NCI-H510A (cell line): ENCODE data around the gene SMIM10.
"Not testable (repeated sequence)": the region's sequence is repeated elsewhere in the genome, so short reads cannot be mapped to it uniquely, and the experiment has no call there.

Experiments
- DNase-seq: peaks from one replicate; lab custom pipeline; 2025; lab: John Stamatoyannopoulos, UW

The SMIM10 gene

GRCh38 chrX:134990801-134991481, at the start of gene SMIM10:
TSS of gene SMIM10 (plus strand) at chrX:134990991. CDS start at chrX:134991096, 105 bp downstream.
- DNase-seq, result peak; percentile 0

GRCh38 chrX:134946364-134946763, 44.4 kb upstream of the SMIM10 start:
- DNase-seq, result not testable (repeated sequence)

GRCh38 chrX:134948333-134949241, 42.2 kb upstream of the SMIM10 start:
- DNase-seq, result no peak

- no peak for DNase-seq
Measured at GRCh38 chrX:134949271-134949670, 41.5 kb upstream of the SMIM10 start.

- DNase-seq, result no peak
Measured at GRCh38 chrX:134957836-134958235, 33.0 kb upstream of the SMIM10 start.

- not testable (repeated sequence) for DNase-seq
Measured at GRCh38 chrX:134960366-134960765, 30.4 kb upstream of the SMIM10 start.

- DNase-seq, result no peak
Measured at GRCh38 chrX:134963041-134963440, 27.8 kb upstream of the SMIM10 start.

GRCh38 chrX:134969726-134970125, 21.1 kb upstream of the SMIM10 start:
- no peak for DNase-seq

GRCh38 chrX:134971926-134972325, 18.9 kb upstream of the SMIM10 start:
- DNase-seq, result no peak

GRCh38 chrX:134975516-134975915, 15.3 kb upstream of the SMIM10 start:
- no peak for DNase-seq

GRCh38 chrX:134981910-134982309, 8.9 kb upstream of the SMIM10 start:
- no peak for DNase-seq

GRCh38 chrX:134982748-134983147, 8.0 kb upstream of the SMIM10 start:
- DNase-seq, result no peak

GRCh38 chrX:134985479-134985878, 5.3 kb upstream of the SMIM10 start:
- DNase-seq, result no peak

GRCh38 chrX:134990475-134990800, 353 bp upstream of the SMIM10 start:
- no peak for DNase-seq

- no peak for DNase-seq
Measured at GRCh38 chrX:134997646-134998045, 6.9 kb downstream of the SMIM10 start.

- no peak for DNase-seq
Measured at GRCh38 chrX:134998246-134998645, 7.5 kb downstream of the SMIM10 start.

GRCh38 chrX:134999469-134999868, 8.7 kb downstream of the SMIM10 start:
- no peak for DNase-seq

GRCh38 chrX:135000516-135000915, 9.7 kb downstream of the SMIM10 start:
- no peak for DNase-seq

- DNase-seq, result peak; percentile 69
Measured at GRCh38 chrX:135003876-135004623, 13.3 kb downstream of the SMIM10 start.

GRCh38 chrX:135006187-135006586, 15.4 kb downstream of the SMIM10 start:
- no peak for DNase-seq

- peak; percentile 14 for DNase-seq
Measured at GRCh38 chrX:135009057-135009610, 18.3 kb downstream of the SMIM10 start.

- no peak for DNase-seq
Measured at GRCh38 chrX:135009838-135010237, 19.0 kb downstream of the SMIM10 start.
